Measurements from ENCODE around the gene PER2.
A peak's percentile ranks its signal among the peaks of the same experiment; 100 is the strongest.

Gene PER2

DNA sequence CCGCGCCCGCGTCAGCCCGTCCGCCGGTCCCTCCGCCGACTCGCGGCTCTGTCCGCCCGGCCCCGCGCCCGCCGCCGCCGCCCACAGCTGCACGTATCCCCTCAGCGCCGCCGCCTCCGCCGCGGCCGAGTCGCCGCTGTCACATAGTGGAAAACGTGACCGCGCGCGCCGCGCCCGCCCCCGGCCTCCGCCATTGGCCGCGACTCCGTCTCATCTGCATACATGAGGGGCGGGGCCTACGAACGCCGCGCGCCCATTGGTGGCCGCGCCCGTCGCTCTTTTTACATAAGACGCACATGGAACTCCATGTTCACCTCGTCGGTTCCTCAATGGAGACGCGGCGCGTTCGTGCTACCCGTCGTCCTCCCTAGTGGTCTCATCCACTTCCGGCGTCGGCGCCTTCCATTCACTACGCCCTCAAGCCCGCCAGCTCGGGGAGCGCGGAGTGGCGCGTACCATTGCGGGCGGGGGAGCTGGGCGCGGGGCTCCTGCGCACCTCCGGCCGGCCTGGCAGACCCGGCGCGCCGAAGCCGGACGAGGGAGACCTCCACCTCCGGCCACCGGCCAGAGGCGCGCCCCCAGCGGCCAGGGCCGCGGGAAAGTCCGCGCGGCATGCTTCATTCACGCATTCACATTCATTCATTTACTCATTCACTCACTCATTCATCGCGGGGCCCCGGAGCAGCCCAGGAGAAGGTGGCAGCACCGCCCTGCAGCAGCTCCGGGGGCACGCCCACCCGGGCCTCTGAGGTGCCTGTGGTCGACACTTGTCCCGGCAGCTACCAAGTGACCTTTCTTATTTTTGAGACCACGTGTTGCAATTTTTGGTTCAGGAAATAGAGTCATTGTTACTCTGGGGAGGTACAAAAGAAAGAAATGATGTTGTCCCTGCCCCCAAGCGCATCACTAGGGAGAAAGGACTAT, 502 bp upstream of the PER2 start:
- H3K27me3 Mint-ChIP-seq: peaks cover 11% of the 10 kb centered on the region
- peaks cover 7% of the 10 kb centered on the region for H3K36me3 Mint-ChIP-seq (ENCODE audit: low read depth)
- no peaks in the 10 kb centered on the region for H3K9me3 Mint-ChIP-seq
- H3K4me3 Mint-ChIP-seq: peak overlapping the region; percentile 92
- intact Hi-C loops (cut with micrococcal nuclease): loop anchor here (2.0 kb wide), 1 partner anchor 32 kb away; the partner anchor contains the start of gene TRAF3IP1
- peaks cover 48% of the 10 kb centered on the region for H3K4me1 Mint-ChIP-seq (ENCODE audit: low read depth)
- peak overlapping the region; percentile 96 for H3K27ac Mint-ChIP-seq

- Mint-ChIP-seq H3K4me1 (ENCODE audit: low read depth) (peaks cover 63% of the 10 kb centered on the region), H3K27ac (peak overlapping the region; percentile 96)
- intact Hi-C loops (cut with micrococcal nuclease): no loop called here
Observed at GRCh38 chr2:238286987-238287736, 1.2 kb downstream of the PER2 start.

GRCh38 chr2:238286551-238286950, 1.9 kb downstream of the PER2 start:
- intact Hi-C loops (cut with micrococcal nuclease): no loop called here
- Mint-ChIP-seq H3K27ac (peak overlapping the region; percentile 96), H3K4me1 (ENCODE audit: low read depth) (peaks cover 66% of the 10 kb centered on the region), H3K36me3 (ENCODE audit: low read depth) (peaks cover 7% of the 10 kb centered on the region), H3K4me3 (no peak overlapping the region), H3K9me3 (no peaks in the 10 kb centered on the region), H3K27me3 (peaks cover 11% of the 10 kb centered on the region)

More at GRCh38 chr2:238286987-238287736, 1.2 kb downstream of the PER2 start:
- H3K9me3 Mint-ChIP-seq: no peaks in the 10 kb centered on the region
- peaks cover 7% of the 10 kb centered on the region for H3K36me3 Mint-ChIP-seq (ENCODE audit: low read depth)
- peak overlapping the region; percentile 92 for H3K4me3 Mint-ChIP-seq
- H3K27me3 Mint-ChIP-seq: peaks cover 11% of the 10 kb centered on the region

DNA sequence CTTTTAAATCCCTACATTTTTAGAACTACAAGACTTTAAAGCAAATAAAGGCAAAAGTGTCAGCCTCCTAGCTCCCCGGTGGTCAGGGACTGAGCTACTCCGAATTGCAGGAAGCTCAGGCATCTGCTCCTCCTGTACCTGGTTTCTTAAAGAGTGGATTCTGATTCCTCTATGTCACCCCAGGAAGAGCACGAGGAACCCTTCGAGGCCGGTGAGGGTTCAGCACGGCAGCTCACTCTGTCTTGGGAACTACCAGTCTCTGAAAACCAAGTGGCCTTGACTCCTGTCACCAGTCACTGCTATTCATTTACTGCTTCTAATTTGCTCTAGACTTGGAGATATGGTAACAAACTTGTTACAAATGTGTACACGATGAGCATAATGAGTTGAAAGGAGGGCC, 2.3 kb downstream of the PER2 start:
- Mint-ChIP-seq H3K4me1 (ENCODE audit: low read depth) (peaks cover 66% of the 10 kb centered on the region), H3K36me3 (ENCODE audit: low read depth) (peaks cover 7% of the 10 kb centered on the region), H3K27me3 (peaks cover 11% of the 10 kb centered on the region), H3K4me3 (no peak overlapping the region), H3K9me3 (no peaks in the 10 kb centered on the region), H3K27ac (no peak overlapping the region)
- intact Hi-C loops (cut with micrococcal nuclease): no loop called here

DNA sequence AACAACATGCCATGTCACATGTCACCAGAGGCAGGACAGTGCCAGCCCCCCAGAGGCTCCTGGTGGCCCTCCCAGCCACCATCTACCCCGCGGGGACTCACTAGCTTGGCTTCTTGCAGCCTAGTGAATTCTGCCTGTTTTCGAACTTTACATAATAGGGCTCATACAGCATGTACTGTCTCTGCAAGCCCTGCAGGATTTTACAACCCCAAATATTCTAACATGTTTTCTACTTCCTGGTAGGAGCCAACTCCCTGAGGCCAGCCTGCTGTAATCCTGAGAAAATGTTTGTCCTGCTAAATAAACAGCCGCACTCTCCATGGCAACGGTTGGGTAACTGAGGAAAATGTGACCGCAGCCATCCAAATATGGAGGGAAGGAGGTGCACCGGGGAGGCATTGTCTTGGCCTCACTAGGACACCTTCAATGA, 2.7 kb downstream of the PER2 start:
- H3K27ac Mint-ChIP-seq: no peak overlapping the region
- H3K4me1 Mint-ChIP-seq (ENCODE audit: low read depth): peaks cover 66% of the 10 kb centered on the region
- intact Hi-C loops (cut with micrococcal nuclease): no loop called here
- no peak overlapping the region for H3K4me3 Mint-ChIP-seq
- H3K36me3 Mint-ChIP-seq (ENCODE audit: low read depth): peaks cover 7% of the 10 kb centered on the region
- H3K9me3 Mint-ChIP-seq: no peaks in the 10 kb centered on the region
- H3K27me3 Mint-ChIP-seq: peaks cover 9% of the 10 kb centered on the region

- Mint-ChIP-seq H3K4me3 (no peak overlapping the region), H3K27me3 (peaks cover 6% of the 10 kb centered on the region), H3K27ac (no peak overlapping the region), H3K9me3 (no peaks in the 10 kb centered on the region), H3K36me3 (ENCODE audit: low read depth) (peaks cover 7% of the 10 kb centered on the region), H3K4me1 (ENCODE audit: low read depth) (peaks cover 73% of the 10 kb centered on the region)
- intact Hi-C loops (cut with micrococcal nuclease): no loop called here
Observed at GRCh38 chr2:238284802-238285515, 3.5 kb downstream of the PER2 start.

DNA sequence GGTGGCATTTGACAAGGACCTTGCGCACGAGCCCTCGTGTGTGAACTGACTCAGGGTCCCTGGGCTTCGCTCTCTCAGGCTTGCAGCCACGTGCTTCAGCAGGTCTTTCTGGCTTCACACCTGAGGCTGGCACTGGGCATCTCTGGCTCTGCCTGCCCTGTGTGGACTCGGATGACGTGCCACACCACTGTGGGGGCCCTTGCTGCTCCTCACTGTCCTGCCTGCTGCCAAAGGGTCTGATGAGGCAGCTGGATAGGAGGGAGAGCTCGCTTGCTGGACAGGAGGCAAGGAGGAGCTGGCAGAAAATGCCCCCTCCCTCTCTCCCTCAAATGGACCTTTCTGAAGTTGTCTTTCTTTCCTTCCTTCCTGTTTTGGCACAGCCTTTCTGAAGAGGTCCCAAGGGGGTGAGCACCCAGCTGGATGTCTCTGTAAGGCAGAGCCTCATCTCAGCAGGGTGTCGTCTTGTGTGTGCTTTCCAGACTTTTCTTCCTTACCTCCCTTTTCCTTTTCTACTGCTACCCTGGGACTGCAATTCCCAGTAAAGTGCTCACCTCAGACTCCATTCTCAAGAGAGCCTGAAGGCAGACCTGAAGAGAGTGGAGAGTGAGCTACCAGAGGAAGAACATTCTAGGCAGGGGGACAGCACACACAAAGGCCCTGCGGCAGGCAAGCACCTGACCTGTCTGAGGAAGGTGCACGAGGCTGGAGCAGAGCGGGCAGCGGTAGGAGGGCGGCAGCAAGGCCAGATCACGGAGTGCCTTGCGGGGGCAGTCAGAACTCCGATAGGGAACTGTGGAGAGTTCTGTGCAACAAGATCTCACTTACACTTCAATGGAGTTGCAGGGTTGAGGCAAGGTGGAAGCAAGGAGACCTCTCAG, 5.3 kb downstream of the PER2 start:
- intact Hi-C loops (cut with micrococcal nuclease): no loop called here
- Mint-ChIP-seq H3K36me3 (ENCODE audit: low read depth) (peaks cover 6% of the 10 kb centered on the region), H3K9me3 (no peaks in the 10 kb centered on the region), H3K27me3 (no peaks in the 10 kb centered on the region), H3K27ac (peak overlapping the region; percentile 7), H3K4me3 (no peak overlapping the region), H3K4me1 (ENCODE audit: low read depth) (peaks cover 70% of the 10 kb centered on the region)

DNA sequence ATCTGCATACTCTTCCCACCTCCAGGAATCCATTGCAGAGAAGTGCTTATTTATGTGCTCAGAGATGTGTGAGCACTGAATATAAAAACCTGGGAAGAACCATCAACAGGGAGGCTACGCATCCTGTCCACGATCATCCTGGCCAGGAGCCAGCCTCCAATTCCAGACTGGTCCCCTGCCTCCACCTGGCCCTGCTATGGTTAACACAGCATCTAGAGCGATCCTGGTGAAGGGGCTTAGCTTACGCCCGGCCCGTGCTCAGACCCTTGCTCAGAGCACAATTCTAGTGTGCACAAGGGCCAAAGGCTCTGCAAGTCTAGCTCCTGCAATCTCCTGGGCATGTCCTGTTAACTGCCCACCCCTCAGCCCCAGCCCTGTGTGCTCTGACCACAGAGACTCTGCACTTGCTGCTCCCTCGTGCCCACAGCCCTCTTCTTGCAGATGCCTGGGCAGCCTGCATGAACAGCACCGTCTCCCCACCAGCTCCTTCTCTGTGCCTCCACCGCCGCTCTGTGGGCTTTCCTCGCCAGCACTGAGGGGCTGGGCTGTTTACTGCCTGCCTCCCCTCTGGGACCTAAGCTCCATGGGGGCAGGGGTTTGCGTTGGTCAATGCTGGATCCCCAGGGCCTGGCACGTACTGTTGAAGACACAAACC, 6.5 kb downstream of the PER2 start:
- peaks cover 16% of the 10 kb centered on the region for H3K36me3 Mint-ChIP-seq (ENCODE audit: low read depth)
- no peak overlapping the region for H3K4me3 Mint-ChIP-seq
- no peaks in the 10 kb centered on the region for H3K27me3 Mint-ChIP-seq
- no peaks in the 10 kb centered on the region for H3K9me3 Mint-ChIP-seq
- H3K4me1 Mint-ChIP-seq (ENCODE audit: low read depth): peaks cover 60% of the 10 kb centered on the region
- intact Hi-C loops (cut with micrococcal nuclease): no loop called here
- no peak overlapping the region for H3K27ac Mint-ChIP-seq

DNA sequence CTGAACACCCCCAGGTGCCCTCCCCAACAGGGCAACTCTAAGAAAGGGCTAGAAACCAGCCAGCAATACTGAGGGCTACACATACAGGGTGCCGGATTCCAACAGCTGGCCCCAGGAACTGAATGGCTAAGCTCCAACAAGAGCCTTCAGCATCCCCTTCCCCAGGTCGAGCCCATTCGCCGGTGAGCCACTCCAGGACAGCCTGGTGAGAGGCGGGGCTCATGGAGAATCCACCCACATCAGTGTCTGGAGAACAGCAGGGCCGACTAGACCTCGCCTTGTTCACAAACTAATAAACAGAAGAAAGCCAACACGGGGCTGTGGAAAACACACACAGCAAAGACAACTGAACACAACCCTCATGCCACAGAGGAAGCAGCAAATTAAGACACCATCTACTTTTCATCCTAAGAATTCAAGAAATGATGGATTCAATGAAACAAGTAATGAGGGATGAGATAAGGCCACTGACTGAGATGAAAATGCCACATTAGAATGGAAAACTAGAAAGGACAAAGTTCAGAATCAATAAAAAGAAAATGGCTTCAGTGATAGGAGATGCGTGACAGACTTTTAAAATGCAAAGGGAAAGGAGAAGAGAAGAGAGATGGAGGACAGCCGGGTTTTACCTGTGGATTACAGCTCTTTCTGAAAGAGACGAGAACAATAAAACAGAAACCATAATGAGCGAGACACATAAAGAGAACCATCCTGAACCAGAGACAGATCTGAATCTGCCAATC, 8.2 kb downstream of the PER2 start:
- H3K4me3 Mint-ChIP-seq: no peak overlapping the region
- H3K27me3 Mint-ChIP-seq: no peaks in the 10 kb centered on the region
- H3K9me3 Mint-ChIP-seq: no peaks in the 10 kb centered on the region
- no peak overlapping the region for H3K27ac Mint-ChIP-seq
- intact Hi-C loops (cut with micrococcal nuclease): no loop called here
- peaks cover 43% of the 10 kb centered on the region for H3K4me1 Mint-ChIP-seq (ENCODE audit: low read depth)
- peaks cover 30% of the 10 kb centered on the region for H3K36me3 Mint-ChIP-seq (ENCODE audit: low read depth)

DNA sequence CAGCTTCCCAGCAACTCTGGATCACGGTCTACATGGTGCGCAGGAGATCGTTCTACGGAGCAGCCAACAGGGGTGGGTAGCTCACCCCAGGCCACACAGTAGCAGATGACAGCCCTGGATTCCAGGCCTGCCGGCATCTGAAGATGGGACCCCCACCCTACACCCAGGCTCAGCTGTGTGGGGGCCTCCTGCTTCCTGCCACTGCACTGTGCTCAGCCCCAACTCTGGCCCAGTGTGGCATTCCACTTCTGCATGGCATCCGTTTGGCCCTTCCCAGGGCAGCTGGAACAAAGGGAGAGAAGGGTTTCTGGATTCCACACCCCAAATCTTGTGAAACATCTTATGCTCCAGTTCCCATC, 9.1 kb downstream of the PER2 start:
- Mint-ChIP-seq H3K27ac (no peak overlapping the region), H3K9me3 (no peaks in the 10 kb centered on the region), H3K36me3 (ENCODE audit: low read depth) (peaks cover 40% of the 10 kb centered on the region), H3K4me1 (ENCODE audit: low read depth) (peaks cover 37% of the 10 kb centered on the region), H3K4me3 (no peak overlapping the region), H3K27me3 (no peaks in the 10 kb centered on the region)
- intact Hi-C loops (cut with micrococcal nuclease): no loop called here

DNA sequence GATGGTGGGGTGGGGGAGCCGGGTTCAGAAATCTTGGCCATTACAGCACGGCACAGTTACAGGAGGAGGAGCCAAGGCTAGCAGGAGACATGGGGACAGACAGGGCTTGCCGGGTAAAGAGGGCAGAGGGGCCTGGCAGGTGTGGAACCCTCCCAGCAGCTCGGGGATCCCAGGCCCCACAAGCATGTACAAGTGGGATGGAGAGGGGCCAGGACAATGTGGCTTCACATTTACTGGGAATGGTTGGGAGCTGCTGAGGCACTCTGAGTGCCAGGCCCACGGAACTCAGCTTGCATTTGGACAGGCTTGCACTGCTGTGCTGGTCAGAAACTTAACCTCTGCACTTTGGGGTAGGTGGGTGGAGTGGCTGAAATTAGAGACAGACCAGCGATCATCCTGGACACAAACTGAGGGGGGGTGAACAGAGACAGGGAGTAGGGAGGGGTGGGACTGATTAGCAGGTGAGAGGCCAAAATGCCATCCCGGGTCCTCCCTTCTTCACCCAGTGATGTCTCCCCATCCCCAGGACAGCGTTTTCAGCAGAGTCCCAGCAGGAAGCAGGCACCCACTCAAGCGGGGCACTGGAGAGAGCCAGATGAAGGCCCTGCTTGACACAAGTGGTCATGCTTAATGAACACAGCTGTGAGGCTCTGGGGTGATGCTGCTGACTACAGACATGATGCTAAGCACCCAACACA, 9.6 kb downstream of the PER2 start:
- Mint-ChIP-seq H3K4me3 (no peak overlapping the region), H3K27me3 (no peaks in the 10 kb centered on the region), H3K27ac (no peak overlapping the region), H3K4me1 (ENCODE audit: low read depth) (peaks cover 31% of the 10 kb centered on the region), H3K36me3 (ENCODE audit: low read depth) (peaks cover 45% of the 10 kb centered on the region), H3K9me3 (no peaks in the 10 kb centered on the region)
- intact Hi-C loops (cut with micrococcal nuclease): no loop called here

- intact Hi-C loops (cut with micrococcal nuclease): no loop called here
- no peaks in the 10 kb centered on the region for H3K27me3 Mint-ChIP-seq
- peaks cover 29% of the 10 kb centered on the region for H3K4me1 Mint-ChIP-seq (ENCODE audit: low read depth)
- peaks cover 54% of the 10 kb centered on the region for H3K36me3 Mint-ChIP-seq (ENCODE audit: low read depth)
- no peak overlapping the region for H3K27ac Mint-ChIP-seq
- H3K9me3 Mint-ChIP-seq: no peaks in the 10 kb centered on the region
- no peak overlapping the region for H3K4me3 Mint-ChIP-seq
Observed at GRCh38 chr2:238277695-238278094, 10.7 kb downstream of the PER2 start.
